Stimulated activated CD4-positive, alpha-beta T cell treated with anti-CD3 and anti-CD28 coated beads, Interleukin-1b, Interleukin-23, amount 100 ng/mL, for 4 hours (primary cell): ENCODE data around the gene WNT9A.
A peak's percentile ranks its signal among the peaks of the same experiment; 100 is the strongest.

Experiments
- DNase-seq, 2 donors: peaks; one replicate each; pipeline ENCODE4 v3.0.0-alpha.2; 2020; ENCODE audit warnings: low read depth in 2 of 2

Gene WNT9A

DNA sequence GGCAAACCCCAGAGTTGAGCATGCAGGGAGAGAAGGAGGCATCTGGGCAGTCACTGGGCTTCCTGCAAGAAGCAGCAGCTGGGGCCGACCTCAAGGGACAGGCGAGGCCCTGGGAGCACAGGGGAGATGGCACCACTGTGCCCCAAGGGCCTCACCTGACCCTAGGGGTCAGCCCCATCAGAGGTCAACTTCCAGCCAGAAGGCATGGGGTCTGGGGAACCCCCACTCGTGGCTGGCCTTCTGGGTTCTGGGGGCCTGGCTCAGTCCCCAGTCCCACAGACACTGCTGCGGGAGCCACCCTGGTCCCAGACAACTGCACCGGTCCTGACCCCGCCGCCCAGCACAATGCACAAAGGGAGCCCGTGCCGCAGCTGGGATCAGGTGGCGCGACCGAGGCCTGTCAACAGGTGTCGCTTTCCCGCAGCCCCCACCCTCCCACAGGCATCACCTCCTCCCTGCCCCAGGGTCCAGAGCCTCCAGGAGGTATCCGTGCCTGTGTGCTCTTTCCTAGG, 6.2 kb downstream of the WNT9A start:
- DNase-seq, result no peak

DNA sequence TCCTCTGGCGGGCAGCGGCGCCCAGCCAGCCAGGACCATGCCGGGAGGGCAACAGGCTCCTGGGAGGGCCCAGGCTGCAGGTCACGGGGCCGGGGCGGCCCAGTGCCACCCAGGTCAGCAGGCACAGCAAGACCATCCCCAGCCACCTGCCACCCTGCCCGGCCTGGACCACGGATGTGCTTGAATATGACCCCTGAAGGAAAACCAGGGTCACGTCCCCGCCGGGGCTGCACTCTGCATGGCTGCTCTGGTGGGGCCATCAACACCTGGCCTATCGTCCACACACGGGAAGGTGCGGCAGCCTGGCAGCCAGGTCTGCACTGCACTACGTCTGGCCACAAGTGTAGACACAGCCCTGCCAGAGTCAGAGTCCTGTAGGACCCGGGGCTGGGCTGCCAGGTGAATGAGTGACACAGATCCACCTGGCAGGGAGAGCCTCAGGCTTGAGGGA, 6.9 kb downstream of the WNT9A start:
- DNase-seq, result no peak

DNA sequence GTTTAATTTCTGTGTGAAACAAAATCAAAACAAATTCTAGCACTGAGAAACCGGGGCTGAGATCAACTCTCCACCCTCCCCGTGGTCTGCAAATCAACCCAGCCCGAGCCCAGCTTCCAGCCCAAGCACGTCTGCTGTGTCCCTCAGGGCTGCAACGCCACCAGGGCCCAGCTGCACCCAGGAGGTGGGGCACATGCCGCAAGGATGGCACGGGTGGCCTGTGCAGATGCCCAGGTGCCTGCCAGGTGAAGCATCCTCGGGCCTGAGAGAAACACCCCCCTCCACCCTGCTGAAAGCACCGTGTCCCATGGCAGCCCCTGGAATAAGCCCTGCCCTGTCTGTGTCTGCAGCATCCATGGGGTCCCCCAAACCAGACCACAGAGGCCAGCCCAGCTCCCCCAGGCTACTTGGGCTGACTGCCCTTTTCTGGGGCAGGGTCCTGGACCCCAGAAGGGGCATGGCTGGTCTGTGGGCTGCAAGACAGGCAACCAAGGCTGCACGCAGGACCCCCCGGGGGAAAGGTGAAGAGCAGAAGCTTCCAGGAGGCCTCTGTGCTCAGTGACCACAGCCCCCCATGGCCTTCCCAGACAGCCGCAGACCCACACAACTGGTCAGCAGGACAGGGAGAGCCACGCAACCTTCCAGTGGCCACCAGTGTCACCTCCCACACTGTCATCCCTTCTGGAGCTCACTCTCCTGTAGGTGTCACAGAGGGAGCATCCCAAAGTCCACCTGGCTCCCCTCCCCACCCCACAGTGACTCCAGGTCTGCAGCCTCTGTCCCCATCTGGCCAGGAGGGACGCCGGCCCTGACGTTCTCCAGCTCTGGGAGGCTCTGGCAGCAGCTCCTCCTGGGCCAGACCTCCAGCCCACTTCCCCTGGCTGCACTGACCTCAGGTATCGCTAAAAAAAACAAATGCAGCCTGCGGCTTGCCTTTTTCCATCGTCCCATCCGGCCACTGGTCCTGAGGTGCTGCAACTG, 7.7 kb downstream of the WNT9A start:
- no peak for DNase-seq

DNA sequence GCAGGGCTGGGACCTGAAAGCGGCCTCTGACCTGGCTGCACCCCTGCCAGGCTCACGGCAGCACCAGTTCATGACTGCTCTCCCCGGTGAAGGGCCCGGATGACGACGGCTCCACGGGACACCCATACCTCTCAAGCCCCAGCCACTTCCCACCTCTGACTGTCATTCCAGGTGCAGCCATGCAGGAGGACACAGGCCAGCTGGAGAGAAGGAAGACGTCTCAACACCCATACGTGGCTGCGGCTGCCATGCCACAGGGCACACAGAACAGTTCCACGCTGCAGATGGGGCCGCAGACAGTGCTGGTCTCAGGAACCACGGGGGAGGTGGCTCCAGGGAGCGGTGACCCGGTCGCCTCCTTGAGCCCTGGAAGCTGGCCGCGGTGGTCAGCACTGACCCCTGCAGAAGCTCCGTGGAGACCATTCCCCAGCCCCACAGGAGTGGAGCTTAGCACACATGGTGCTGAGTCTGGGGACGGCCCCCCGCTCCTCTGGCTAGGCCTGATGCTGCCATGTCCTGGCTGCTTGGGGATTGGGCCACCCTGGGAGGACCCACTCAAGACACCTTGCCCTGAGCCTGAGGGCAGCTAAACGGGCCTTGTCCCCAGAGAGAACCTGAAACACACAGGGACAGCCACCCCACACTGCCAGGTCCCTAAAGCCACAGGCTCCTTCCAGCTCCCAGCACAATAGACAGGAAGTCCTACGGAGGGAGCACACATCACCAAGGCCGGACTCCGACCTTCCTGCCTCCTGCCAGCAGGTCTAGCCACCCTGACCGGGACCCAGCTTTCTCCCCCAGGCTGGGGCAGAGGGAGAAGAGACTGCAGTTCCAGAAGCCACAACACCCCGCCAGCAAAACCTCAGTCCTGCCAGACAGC, 8.6 kb downstream of the WNT9A start:
- DNase-seq, result no peak

DNA sequence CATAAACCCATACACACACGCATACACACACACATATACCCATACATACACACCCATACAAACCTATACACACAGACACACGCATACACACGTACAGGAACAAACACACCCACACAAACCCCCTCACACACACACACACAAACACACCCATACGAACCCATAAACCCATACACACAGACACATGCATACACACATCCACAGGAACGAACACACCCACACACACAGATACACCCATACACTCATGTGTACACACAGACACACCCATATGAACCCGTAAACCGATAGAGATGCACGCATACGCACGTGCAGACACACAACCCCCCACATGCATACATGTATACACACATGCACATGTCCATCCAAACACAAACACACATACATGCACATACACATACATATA, 9.5 kb downstream of the WNT9A start:
- no peak for DNase-seq

DNA sequence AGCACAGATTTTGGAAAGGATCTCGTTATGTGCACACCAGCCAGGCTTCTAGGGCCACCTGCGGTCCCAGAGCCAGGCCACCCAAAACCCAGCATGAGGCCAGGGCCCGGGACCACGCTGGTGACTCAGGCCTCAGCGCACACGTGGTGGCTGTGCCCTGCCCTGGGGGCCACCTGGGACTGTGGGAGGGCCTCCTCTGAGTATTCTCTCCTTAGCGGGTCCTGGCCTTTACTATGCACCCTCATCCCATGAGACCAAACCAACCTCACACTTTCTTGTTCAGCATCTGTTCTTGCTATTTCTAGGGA, 9.9 kb downstream of the WNT9A start:
- DNase-seq, result no peak

DNA sequence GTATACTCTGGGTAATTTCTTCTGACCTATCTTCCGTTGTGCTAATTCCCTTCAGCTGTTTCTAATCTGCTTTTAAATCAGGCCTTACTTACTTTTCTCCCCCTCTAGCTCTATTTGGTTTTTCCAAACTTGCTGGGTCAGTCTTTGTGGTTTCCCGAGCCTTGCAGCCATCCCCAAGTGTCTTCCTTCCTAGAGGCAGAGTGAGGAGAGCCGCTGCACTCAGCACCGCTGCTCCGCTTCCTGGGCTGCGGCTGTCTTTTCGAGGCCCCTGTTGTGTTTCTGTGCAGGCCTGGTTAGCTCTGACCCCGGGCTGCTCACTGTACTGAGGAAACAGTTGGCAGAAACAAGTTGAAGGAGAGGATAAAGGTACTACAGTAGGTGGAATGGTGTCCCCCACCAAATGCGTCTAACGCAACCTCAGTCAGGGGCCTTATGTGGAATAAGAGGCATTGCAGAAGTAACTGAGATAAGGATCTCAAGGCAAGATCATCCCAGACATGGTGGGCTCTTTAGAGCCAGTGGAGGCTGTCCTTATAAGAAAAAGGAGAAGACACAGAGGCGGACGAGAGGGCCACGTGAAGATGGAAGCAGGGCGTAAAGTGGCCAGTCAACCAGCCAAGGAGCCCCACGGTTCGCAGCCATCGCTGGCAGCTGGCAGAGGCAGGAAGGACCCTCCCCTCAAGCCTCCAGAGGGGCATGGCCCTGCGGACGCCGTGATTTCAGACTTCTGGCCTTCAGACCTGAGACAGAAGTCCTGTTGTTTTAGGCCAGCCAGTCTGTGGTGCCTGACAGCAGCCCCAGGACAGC, 10.5 kb downstream of the WNT9A start:
- no peak for DNase-seq

DNA sequence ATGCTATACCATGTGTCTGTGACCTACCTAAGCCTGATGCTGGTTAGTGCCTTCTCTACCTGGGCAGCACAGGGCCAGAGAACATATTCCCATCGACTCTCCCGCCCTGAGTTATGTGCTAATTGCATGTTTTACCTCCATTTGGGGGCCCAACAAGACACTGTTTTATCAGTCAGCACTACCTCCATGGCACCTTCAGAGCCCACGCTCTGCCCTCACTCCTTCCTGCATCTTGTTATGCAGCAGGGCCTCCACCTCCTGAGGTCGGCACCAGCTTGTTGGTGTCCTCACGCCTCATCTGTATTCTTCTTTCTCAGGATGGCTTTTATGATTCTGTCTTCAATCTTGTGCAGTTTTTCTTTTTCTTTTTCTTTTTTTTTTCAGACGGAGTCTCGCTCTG, 11.9 kb downstream of the WNT9A start:
- no peak for DNase-seq

DNA sequence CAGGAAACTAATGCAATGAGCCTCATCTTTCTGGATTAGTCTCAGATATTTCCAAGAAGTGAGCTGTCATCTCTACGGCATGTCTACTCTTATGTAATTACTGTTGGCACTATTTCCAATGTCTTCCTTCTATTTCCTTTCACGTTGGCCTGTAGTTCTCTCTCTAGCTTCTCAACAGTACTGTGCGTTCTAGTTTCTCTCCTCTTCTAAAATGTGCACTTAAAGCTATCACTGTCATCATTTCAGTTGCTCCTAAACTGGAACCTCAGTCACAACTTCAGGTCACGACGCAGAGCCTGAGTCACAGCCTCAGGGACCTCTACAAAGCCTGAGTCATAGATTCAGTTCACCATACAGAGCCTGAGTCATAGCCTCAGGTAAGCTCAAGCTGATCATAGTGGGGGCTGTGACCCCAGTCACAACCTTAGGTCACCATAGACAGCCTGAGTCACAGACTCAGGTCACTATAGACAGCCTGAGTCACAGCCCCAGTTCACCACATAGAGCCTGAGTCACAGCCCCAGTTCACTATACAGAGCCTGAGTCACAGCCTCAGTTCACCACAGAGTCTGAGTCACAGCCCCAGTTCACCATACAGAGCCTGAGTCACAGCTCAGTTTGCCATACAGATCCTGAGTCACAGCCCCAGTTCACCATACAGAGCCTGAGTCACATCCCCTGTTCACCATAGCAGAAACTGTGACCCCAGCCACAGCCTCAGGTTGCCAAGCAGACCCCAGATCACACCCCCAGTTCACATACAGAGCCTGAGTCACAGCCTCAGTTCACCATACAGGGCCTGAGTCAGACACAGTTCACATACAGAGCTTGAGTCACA, 13.0 kb downstream of the WNT9A start:
- DNase-seq, result peak in 1 of 2 donors; percentile 18

DNA sequence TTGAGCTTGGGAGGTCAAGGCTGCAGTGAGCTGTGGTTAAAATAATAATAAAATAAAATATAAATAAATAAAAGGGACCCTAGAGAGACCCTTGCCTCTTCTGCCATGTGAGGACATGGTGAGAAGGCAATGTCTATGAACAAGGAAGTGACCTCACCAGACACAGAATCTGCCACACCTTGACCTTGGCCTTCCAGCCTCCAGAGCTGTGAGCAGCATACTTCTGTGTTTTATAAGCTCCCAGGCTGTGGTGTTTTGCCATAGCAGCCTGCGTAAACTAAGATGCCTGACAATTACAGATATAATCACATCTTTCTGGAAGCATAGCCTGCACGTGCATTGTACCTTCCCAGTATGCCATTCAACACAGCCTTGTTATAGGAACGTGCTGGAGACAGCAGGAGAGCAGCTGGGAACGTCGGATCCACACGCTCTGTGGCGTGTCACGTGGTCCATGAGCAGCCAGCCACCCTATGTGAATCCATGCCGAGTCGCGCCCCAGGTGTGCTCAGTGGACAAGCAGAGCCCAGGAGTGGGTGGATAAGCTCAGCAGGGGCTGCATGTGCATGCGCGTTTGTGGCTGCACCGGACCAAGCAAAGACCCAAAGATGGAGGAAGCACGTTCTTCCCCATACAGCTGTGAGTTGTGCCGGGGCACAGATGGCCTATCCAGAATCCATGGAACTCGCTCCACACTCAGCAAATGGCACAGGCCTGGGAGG, 17.8 kb downstream of the WNT9A start:
- DNase-seq, result no peak

DNA sequence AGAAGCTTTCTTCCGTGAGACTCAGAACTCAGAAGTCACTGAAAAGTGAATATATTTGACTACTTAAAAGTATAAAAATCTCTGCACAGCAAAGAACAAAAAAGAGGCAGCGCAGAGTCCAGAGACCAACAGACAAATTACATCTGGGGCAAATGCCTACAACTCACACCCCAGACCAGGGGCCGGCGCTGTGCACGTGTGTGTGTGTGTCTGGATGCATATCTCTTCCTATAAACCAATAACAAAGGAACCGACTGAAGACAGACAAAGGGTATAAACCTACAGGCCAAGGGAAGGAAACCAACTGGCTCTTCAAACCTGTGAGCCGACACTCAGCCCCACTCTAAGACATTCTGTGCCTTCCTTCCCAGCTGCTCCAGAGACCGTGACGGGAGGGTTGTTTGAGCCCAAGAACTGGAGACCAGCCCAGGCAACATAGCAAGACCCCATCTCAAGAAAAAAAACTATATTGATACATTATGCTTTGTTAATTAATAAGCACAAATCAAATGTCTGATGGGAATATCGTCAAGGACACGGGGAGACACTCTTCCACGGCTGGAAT, 18.8 kb downstream of the WNT9A start:
- no peak for DNase-seq

DNA sequence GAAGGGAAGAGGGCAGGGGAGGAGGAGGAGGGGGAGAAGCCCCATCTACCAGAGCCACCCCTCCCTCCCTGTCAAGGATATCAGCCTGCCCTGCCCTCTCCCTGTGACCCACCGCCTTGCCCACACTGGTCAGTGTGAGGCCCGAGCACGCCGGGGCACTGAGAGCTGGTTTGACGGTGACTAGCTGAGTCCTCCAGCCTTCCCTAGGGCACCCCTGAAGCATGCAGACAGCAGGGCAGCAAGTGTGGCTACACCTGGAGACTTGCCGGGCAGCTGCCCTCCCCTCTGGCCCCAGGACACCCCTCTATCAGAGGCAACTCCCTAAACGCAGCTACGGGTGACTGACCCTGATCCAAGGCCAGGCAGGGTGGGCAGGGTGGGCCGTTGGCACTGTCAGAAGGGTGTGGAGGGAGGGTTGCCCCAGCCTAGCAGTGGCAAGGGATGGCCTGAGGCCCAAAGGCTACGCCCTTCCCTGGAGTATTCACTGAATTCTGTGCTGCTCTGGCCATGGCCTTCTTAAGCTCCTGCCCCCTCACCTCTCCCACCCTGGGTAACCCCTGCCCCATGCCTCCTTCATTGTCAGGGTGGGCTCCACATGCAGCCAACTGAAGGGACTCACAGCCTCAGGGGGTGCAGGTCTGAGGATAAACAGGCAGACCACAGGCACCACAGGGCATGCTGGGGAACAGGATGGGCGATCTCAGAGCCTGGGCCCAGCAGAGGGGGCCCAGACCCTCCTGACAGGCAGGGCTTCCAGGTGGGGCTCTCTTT, 19.6 kb downstream of the WNT9A start:
- DNase-seq, result no peak

DNA sequence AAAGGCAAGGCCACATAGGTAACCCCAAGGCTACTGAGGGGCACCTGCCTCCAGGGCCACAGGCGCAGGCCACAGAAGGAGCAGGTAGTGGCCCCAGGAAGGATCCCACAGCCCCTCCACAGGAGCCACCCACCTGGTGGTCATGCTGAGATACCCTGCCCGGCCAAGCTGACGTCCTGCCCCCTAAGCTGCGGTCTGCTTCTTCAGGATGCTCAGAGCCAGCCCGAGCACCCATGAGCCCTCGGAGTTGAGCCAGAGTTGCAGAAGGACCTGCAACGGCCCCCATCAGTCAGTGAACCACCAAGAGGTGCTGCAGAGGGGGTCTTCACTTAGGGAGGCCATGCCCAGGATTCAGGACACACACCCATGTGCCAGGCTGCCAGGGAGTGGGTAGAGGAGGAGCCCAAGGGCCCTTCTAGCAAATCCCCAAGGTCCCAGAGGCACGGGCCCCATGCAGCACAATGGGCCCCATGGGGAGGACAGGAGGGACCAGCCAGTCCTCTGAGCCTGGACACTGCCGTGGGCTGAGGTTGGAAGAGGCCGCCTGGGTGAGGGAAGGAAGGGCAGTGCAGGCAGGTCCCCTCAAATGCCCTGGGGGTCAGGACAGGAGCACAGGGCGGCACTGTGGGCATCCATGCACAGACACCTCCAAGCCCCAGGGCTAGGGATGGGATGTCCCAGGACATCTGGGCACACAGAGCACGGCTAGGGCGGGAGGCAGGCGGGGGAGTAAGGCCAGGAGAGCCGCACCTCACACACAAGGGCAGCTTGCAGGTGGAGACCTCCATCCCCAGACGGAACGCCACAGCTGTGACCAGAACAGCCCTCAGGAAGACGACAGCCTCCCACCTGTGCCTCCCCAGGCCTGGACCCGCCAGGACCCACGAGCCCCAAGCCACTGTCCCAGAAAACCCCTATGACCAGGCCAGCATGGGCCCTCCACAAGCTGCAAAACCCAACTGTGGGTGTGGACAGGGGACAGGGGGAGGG, 20.5 kb downstream of the WNT9A start:
- DNase-seq, result no peak

DNA sequence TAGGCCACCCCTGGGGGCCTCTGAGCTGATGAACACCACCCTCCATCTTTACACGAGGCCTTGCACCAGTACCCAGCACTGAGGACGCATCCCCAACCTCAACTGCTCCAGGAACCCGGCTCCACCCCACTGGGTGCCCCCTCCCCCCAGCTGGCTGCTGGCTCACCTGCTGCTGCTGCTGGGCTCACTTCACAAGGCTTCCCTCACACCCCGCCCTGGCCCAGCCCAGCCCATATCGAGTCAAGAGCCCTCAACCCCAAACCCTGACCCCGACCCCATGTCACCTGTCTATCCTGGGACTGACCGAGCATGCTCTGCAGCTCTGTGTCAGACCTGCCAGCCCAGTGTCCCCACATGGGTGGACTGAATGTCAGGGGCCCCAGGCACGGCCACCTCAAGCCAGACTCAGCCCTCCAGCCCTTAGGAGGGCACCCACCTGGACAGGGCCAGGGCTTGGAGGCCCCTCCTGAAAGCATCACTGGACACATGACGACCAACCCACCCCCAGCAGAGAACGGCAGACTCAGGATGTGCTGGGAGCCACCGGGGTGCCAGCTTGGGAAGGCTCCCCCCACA, 21.4 kb downstream of the WNT9A start:
- DNase-seq, result no peak

DNA sequence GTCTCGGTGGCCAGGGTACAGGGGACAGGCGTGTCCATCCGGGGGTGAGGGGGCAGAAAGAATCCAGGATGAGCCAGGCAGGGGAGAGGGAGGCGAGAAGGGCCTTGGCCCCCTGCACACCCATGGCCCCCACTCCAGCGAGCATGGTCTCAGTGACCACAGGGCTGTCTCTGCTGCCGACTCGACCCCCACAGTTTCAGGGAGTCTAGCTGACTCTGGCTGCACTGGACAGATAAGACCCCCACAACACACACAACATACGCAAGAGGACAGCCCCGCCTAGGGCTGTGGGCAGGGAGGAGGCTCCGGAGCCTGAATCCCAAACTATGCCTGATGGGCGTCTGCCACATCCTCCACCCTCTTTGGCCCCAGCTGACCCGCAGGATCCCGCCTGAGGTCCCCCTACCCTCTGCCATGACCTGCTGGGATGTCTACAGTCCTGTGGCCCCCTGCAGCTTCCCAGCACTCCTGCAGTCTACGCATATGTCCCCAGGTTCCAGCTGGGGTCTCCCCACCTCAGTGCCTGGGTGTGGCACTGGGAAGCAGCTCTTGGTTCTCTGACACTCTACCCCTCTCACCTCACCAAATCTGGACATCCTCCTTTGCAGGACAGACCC, 22.0 kb downstream of the WNT9A start:
- DNase-seq, result no peak

DNA sequence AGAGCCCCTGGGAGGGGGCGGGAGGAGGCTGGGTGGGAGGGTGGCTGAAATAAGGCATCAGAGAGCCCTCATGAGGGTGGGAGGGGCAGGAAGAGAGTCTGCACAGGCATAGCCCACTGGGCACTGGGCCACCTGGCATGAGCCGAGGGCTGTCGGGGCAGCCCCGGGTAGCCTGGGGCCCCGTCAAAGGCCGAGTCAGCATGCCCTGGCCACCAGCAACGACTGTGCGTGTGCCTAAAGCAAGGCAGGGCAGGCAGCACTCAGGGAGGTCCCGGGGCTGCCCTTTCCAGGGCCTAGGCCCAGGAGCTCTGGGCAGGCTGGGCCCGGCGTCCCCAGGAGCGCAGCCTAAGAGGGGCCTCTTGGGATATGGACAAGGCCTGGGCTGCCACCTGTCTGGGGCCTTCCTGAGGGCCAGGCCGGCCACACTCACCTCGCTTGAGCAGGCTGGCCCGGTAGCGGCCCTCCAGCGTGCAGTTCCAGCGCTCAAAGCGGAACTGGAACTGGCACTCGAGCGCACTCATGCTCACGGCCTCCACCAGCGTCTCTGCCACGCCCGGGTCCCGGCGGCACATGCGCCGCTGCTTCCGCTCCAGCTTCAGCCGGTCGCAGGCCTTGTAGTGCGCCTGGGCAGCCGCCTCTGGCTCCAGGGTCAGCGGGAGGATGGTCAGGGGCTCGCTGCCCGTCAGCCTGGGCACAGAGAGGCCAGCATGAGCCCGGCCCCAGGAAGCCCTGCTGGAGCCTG, 22.7 kb downstream of the WNT9A start:
- no peak for DNase-seq
